Measurements from ENCODE around the gene NEO1.

Gene NEO1

DNA sequence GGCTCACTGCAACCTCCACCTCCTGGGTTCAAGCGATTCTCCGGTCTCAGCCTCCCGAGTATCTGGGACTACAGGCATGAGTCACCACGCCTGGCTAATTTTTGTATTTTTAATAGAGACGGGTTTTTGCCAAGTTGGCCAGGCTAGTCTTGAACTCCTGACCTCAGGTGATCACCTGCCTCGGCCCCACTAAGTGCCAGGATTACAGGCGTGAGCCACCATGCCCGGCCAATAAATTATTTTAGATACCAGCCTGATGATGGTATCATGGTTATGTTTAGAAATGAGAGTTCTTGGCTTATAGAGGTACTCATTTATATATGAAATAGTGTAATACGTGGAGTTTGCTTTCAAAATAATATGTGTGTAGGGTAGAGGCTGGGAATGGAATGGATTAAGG lies 119.4 kb downstream of the NEO1 start:
- DNase-seq (ENCODE audit: extremely low read depth, low read depth) = no peak
- TF ChIP-seq, protein P1, sequence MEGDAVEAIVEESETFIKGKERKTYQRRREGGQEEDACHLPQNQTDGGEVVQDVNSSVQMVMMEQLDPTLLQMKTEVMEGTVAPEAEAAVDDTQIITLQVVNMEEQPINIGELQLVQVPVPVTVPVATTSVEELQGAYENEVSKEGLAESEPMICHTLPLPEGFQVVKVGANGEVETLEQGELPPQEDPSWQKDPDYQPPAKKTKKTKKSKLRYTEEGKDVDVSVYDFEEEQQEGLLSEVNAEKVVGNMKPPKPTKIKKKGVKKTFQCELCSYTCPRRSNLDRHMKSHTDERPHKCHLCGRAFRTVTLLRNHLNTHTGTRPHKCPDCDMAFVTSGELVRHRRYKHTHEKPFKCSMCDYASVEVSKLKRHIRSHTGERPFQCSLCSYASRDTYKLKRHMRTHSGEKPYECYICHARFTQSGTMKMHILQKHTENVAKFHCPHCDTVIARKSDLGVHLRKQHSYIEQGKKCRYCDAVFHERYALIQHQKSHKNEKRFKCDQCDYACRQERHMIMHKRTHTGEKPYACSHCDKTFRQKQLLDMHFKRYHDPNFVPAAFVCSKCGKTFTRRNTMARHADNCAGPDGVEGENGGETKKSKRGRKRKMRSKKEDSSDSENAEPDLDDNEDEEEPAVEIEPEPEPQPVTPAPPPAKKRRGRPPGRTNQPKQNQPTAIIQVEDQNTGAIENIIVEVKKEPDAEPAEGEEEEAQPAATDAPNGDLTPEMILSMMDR (IDR thresholded peaks at IDR 0.05; ENCODE audit: low read depth, low read length) = no peak

DNA sequence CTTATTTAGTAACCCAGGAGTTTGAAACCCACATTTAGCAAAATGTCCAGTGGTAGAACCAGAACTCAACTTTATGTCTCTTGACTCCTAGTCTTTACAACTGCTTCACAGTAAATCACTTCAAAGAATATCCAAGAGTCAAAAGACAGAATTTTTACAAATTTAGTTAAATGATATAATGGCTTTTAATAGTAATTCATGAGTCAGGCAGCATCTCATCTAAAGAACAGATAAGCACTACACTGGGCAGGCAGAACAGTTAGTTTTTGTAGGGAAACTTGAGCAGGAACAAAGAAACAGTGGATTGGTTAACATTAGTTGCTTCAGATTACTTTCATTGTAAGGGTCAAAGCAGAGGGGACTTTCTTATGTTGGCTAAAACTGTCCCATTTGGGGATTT lies 120.2 kb downstream of the NEO1 start:
- TF ChIP-seq, protein P1 (IDR thresholded peaks at IDR 0.05; ENCODE audit: low read depth, low read length) = no peak

GRCh38 chr15:73174171-73174570 lies 121.9 kb downstream of the NEO1 start:
- DNase-seq (ENCODE audit: extremely low read depth, low read depth) = no peak
- TF ChIP-seq, protein P1 (IDR thresholded peaks at IDR 0.05; ENCODE audit: low read depth, low read length) = no peak

More for the DNA sequence above, 120.2 kb downstream of the NEO1 start:
- no peak for DNase-seq (ENCODE audit: extremely low read depth, low read depth)

DNA sequence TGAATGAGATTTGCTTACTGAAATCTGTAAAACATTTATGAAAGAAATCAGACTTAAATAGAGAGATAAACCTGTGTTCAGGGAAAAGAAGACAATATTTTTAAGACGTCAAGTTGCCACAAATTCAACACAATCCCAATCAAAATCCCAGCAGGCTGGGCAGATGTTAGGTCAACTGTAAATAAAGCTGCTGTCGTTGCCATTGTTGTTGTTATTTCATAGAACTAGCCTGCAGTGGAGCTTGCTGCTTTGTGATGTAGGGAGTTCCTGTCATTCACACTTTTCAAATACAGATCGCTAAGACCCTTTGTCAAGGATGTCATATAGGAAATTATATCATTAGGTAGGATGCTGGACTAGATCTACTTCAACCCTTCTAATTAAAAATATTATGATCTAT lies 123.1 kb downstream of the NEO1 start:
- TF ChIP-seq, protein P1 (IDR thresholded peaks at IDR 0.05; ENCODE audit: low read depth, low read length) = no peak

DNA sequence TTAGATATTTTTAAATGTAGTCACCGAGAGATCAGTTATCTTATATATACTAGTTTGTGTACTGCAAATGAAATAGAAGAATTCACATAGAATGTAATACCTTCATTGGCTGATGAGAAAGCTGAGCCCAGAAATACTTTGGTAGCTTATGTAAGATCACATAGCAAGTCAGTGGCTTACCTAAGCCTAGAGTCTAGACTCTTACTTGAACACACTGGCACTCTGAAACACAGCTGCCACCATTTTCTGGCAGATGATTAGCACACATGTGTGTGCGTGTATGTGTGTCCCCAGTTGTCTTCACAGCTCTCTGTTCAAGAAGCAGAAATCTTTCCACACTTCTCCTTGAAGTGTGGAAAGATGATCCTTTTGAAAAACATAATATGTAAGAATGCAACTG lies 124.3 kb downstream of the NEO1 start:
- no peak for DNase-seq (ENCODE audit: extremely low read depth, low read depth)
- TF ChIP-seq, protein P1 (IDR thresholded peaks at IDR 0.05; ENCODE audit: low read depth, low read length) = no peak

More for the DNA sequence above, 123.1 kb downstream of the NEO1 start:
- no peak for DNase-seq (ENCODE audit: extremely low read depth, low read depth)

DNA sequence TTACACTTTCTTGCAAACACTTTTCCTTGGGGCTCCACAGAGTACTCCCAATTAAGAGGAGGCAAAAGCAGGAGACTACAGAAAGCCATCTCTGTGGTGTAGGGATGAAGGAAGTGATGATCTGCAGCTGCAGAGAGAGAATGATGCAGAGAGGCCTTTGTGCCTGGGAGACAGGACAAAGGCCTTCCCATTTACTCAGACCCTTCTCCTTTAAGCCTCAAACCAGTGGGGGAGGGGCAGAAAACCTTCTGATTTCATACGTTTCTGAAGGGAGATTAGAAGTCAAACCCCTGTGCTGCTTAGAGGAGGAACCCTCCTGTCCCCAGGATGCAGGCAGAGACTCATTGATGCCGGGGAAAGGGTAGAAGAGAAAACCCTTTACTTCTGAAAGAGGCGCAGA lies 130.8 kb downstream of the NEO1 start:
- no peak for DNase-seq (ENCODE audit: extremely low read depth, low read depth)
- TF ChIP-seq, protein P1 (IDR thresholded peaks at IDR 0.05; ENCODE audit: low read depth, low read length) = no peak

DNA sequence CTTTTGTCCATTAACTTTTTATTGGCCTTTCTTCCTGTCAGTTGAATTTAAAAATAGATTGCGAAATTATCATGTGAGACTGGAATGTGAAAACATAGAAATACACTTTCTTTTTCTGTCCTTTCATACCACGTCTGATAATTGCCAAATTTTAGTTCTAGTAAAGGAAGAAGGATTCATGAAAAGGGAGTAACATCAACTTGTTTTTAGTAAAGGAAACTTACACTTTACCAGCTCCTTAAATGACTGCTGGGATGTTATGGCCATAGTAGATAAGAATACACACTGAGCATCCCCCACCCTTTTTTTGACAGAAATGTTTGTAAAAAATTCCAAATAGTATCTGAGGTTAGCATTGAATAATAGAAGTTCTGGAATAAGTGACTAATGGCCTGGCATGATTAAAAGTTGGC lies 137.9 kb downstream of the NEO1 start:
- TF ChIP-seq, protein P1 (IDR thresholded peaks at IDR 0.05; ENCODE audit: low read depth, low read length) = no peak
- DNase-seq (ENCODE audit: extremely low read depth, low read depth) = no peak
